H9 (cell line): ENCODE results near the gene ITGB8. TPM values are rescaled to one million over a fixed set of nuclear protein-coding genes. Genes with fewer than 3 reads are reported as not detected.

Experiments
- DNase-seq: peaks from one replicate; pipeline ENCODE4 v3.0.0-alpha.2; 2017
- H2AFZ ChIP-seq: one replicate; pipeline ENCODE4 v1.6.1; 2013; ENCODE audit warnings: mild to moderate bottlenecking, low read length, control low read depth, moderate library complexity
- H2AK5ac ChIP-seq: 2 replicates; pipeline ENCODE4 v1.6.1; 2013; ENCODE audit warnings: low read length, control low read depth, mixed read lengths; ENCODE audit not compliant: insufficient read length
- H2BK120ac ChIP-seq: one replicate; pipeline ENCODE4 v1.6.1; 2013; ENCODE audit warnings: low read depth, mild to moderate bottlenecking, low read length, control low read depth, inconsistent platforms; ENCODE audit not compliant: poor library complexity, severe bottlenecking
- H2BK12ac ChIP-seq: 2 replicates; pipeline ENCODE4 v1.6.1; 2013; ENCODE audit warnings: low read length, control low read depth, mixed read lengths, low read depth; ENCODE audit not compliant: insufficient read length
- H2BK15ac ChIP-seq: 2 replicates; pipeline ENCODE4 v1.6.1; 2013; ENCODE audit warnings: low read depth, low read length, control low read depth
- H2BK20ac ChIP-seq: one replicate; pipeline ENCODE4 v1.6.1; 2013; ENCODE audit warnings: low read depth, mild to moderate bottlenecking, low read length, control low read depth, inconsistent platforms; ENCODE audit not compliant: poor library complexity, severe bottlenecking
- H2BK5ac ChIP-seq: 2 replicates; pipeline ENCODE4 v1.6.1; 2013; ENCODE audit warnings: low read length, control low read depth, mixed read lengths; ENCODE audit not compliant: insufficient read length
- H3K14ac ChIP-seq: 2 replicates; pipeline ENCODE4 v1.6.1; 2013; ENCODE audit warnings: low read length, control low read depth; ENCODE audit not compliant: insufficient read depth
- H3K18ac ChIP-seq: 2 replicates; pipeline ENCODE4 v1.6.1; 2013; ENCODE audit warnings: low read depth, mild to moderate bottlenecking, mixed read lengths, low read length, control low read depth; ENCODE audit not compliant: insufficient read length
- H3K23ac ChIP-seq: 2 replicates; pipeline ENCODE4 v1.6.1; 2013; ENCODE audit warnings: low read length, control low read depth, mixed read lengths, low read depth; ENCODE audit not compliant: insufficient read length
- H3K23me2 ChIP-seq: 2 replicates; pipeline ENCODE4 v1.6.1; 2013; ENCODE audit warnings: low read depth, mild to moderate bottlenecking, mixed read lengths, low read length, control low read depth; ENCODE audit not compliant: insufficient read length, poor library complexity, severe bottlenecking
- H3K27ac ChIP-seq: 2 replicates; pipeline ENCODE4 v1.5.1; 2013; ENCODE audit warnings: low read length, control low read depth, mixed read lengths, low read depth; ENCODE audit not compliant: insufficient read length
- H3K27me3 ChIP-seq: 2 replicates; pipeline ENCODE4 v1.6.1; 2013; ENCODE audit warnings: low read length, control low read depth, inconsistent platforms; ENCODE audit not compliant: insufficient read depth
- H3K4ac ChIP-seq: 2 replicates; pipeline ENCODE4 v1.6.1; 2013; ENCODE audit warnings: low read depth, mild to moderate bottlenecking, control low read depth, inconsistent platforms, low read length, moderate library complexity
- H3K4me1 ChIP-seq: 2 replicates; pipeline ENCODE4 v1.6.1; 2013; ENCODE audit warnings: low read length, control low read depth, inconsistent platforms; ENCODE audit not compliant: insufficient read depth
- H3K4me2 ChIP-seq: 2 replicates; pipeline ENCODE4 v1.6.1; 2013; ENCODE audit warnings: low read length, control low read depth, mixed read lengths; ENCODE audit not compliant: insufficient read length, insufficient read depth
- H3K56ac ChIP-seq: 2 replicates; pipeline ENCODE4 v1.6.1; 2013; ENCODE audit warnings: low read depth, mild to moderate bottlenecking, mixed read lengths, low read length, control low read depth; ENCODE audit not compliant: insufficient read length
- H3K79me1 ChIP-seq: 2 replicates; pipeline ENCODE4 v1.6.1; 2013; ENCODE audit warnings: low read depth, mild to moderate bottlenecking, moderate library complexity, low read length, control low read depth, inconsistent platforms; ENCODE audit not compliant: insufficient read depth, poor library complexity, severe bottlenecking
- H3K79me2 ChIP-seq: 2 replicates; pipeline ENCODE4 v1.6.1; 2013; ENCODE audit warnings: low read length, control low read depth, inconsistent platforms; ENCODE audit not compliant: insufficient read depth
- H3K9ac ChIP-seq: 2 replicates; pipeline ENCODE4 v1.6.1; 2013; ENCODE audit warnings: low read length, control low read depth, mixed read lengths; ENCODE audit not compliant: insufficient read length; ENCODE audit errors: extremely low read depth
- H3K9me3 ChIP-seq: one replicate; pipeline ENCODE4 v1.6.1; 2013; ENCODE audit warnings: low read depth, low read length, inconsistent platforms; ENCODE audit not compliant: control insufficient read depth
- H3T11ph ChIP-seq: one replicate; pipeline ENCODE4 v1.6.1; 2013; ENCODE audit warnings: mild to moderate bottlenecking, low read length, control low read depth, inconsistent platforms
- H4K20me1 ChIP-seq: one replicate; pipeline ENCODE4 v1.6.1; 2013; ENCODE audit not compliant: control insufficient read depth, insufficient read length, insufficient read depth
- H4K5ac ChIP-seq: 2 replicates; pipeline ENCODE4 v1.6.1; 2013; ENCODE audit warnings: low read depth, mild to moderate bottlenecking, mixed read lengths, low read length, control low read depth; ENCODE audit not compliant: insufficient read length
- H4K8ac ChIP-seq: replicated peaks from 2 replicates; pipeline ENCODE4 v1.6.1; 2013; ENCODE audit warnings: low read length, control low read depth, mixed read lengths, low read depth; ENCODE audit not compliant: insufficient read length
- H4K91ac ChIP-seq: 2 replicates; pipeline ENCODE4 v1.6.1; 2013; ENCODE audit warnings: low read depth, mild to moderate bottlenecking, moderate library complexity, mixed read lengths, low read length, control low read depth; ENCODE audit not compliant: insufficient read length
- H3K27ac Mint-ChIP-seq, 3 experiments: 2 replicates in 2 of 3; 3 replicates in 1 of 3; pipeline ENCODE4 v1.8.0; 2020 to 2021; ENCODE audit warnings: mixed read lengths in 3 of 3, mild to moderate bottlenecking in 1 of 3, moderate library complexity in 1 of 3
- H3K27me3 Mint-ChIP-seq: 2 replicates; pipeline ENCODE4 v1.8.0; 2021; ENCODE audit warnings: low read depth, mild to moderate bottlenecking, moderate library complexity, mixed read lengths
- H3K36me3 Mint-ChIP-seq, 3 experiments: 2 replicates in 2 of 3; 3 replicates in 1 of 3; pipeline ENCODE4 v1.8.0; 2020 to 2021; ENCODE audit warnings: low read depth in 3 of 3, mixed read lengths in 3 of 3; ENCODE audit not compliant: insufficient read depth in 1 of 3
- H3K4me1 Mint-ChIP-seq, 2 experiments: 2 replicates each; pipeline ENCODE4 v1.8.0; 2020; ENCODE audit warnings: mixed read lengths in 2 of 2
- H3K4me3 Mint-ChIP-seq, 2 experiments: 2 replicates in 1 of 2; 3 replicates in 1 of 2; pipeline ENCODE4 v1.8.0; 2020 to 2021; ENCODE audit warnings: mild to moderate bottlenecking in 2 of 2, mixed read lengths in 2 of 2, moderate library complexity in 1 of 2
- H3K9me3 Mint-ChIP-seq, 2 experiments: 2 replicates in 1 of 2; 3 replicates in 1 of 2; pipeline ENCODE4 v1.8.0; 2020; ENCODE audit warnings: mild to moderate bottlenecking in 2 of 2, mixed read lengths in 2 of 2, moderate library complexity in 1 of 2
- WGBS: extraction: QIAGEN DNeasy Blood & Tissue Kit; methylation state at CpG from one replicate; pipeline ENCODE4 v1.1.7; 2013; ENCODE audit warnings: missing lambda C conversion rate, low lambda C conversion rate, mixed read lengths; ENCODE audit not compliant: insufficient read length; ENCODE audit errors: extremely low coverage; 5-methylcytosine and 5-hydroxymethylcytosine counted together
- total RNA-seq: library from RNA; stranded (reverse); gene quantifications from 2 replicates; pipeline ENCODE4 v1.2.1, GENCODE V29; 2021
- TF ChIP-seq, protein P1 (sequence below): fragments of 200-600 bp; sonication (generic); conservative IDR thresholded peaks from 3 replicates; pipeline ENCODE4 v1.8.0; 2021; ENCODE audit warnings: antibody characterized with exemption, mild to moderate bottlenecking

The ITGB8 gene
- total RNA-seq, 1 experiment from 2014 or later: 7.6 TPM

DNA sequence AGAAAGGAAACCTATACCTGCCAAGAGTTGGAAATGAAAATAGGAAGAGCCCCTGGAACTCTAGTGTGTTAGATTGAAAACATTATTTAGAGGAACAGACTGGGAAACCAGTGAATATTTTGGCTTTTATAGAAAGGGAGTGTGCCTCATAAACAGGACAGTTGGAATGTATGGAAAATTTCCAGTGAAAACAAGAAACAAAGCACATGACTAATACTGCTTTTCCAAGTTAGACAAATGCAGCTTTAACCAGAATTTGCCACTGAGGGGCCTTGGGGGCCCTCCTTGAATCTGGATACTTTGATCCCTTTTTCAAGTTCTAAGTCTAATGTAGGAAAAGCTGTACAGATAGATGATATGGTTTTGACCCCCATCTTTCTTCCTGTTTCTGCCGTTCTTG lies 21.2 kb downstream of the ITGB8 start:
- no peak overlapping the region for H3T11ph ChIP-seq
- H2BK5ac ChIP-seq: no peak overlapping the region
- H4K20me1 ChIP-seq: no peaks in the 10 kb centered on the region
- H2BK20ac ChIP-seq: no peak overlapping the region
- H3K23ac ChIP-seq: no peak overlapping the region
- TF ChIP-seq, protein P1, sequence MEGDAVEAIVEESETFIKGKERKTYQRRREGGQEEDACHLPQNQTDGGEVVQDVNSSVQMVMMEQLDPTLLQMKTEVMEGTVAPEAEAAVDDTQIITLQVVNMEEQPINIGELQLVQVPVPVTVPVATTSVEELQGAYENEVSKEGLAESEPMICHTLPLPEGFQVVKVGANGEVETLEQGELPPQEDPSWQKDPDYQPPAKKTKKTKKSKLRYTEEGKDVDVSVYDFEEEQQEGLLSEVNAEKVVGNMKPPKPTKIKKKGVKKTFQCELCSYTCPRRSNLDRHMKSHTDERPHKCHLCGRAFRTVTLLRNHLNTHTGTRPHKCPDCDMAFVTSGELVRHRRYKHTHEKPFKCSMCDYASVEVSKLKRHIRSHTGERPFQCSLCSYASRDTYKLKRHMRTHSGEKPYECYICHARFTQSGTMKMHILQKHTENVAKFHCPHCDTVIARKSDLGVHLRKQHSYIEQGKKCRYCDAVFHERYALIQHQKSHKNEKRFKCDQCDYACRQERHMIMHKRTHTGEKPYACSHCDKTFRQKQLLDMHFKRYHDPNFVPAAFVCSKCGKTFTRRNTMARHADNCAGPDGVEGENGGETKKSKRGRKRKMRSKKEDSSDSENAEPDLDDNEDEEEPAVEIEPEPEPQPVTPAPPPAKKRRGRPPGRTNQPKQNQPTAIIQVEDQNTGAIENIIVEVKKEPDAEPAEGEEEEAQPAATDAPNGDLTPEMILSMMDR: no peak
- H3K79me2 ChIP-seq: no peaks in the 10 kb centered on the region
- H2BK120ac ChIP-seq: no peak overlapping the region
- Mint-ChIP-seq H3K27ac (no peak overlapping the region), H3K27me3 (no peaks in the 10 kb centered on the region), H3K9me3 (no peaks in the 10 kb centered on the region), H3K36me3 (no peaks in the 10 kb centered on the region), H3K4me1 (peaks cover 17 to 24% of the 10 kb centered on the region in 2 experiments), H3K4me3 (no peak overlapping the region)
- no peak overlapping the region for H3K4me2 ChIP-seq
- no peaks in the 10 kb centered on the region for H3K4me1 ChIP-seq
- no peak for DNase-seq
- H3K23me2 ChIP-seq: no peaks in the 10 kb centered on the region
- no peak overlapping the region for H3K56ac ChIP-seq
- no peak overlapping the region for H2AK5ac ChIP-seq
- no peak overlapping the region for H4K5ac ChIP-seq
- no peak overlapping the region for H3K18ac ChIP-seq
- no peaks in the 10 kb centered on the region for H3K27me3 ChIP-seq
- no CpG with 5 or more reads among the region's 1 CpG for WGBS
- H3K9me3 ChIP-seq: no peaks in the 10 kb centered on the region
- H3K79me1 ChIP-seq: no peaks in the 10 kb centered on the region
- no peak overlapping the region for H2AFZ ChIP-seq
- H2BK12ac ChIP-seq: no peak overlapping the region
- no peak overlapping the region for H4K91ac ChIP-seq
- H4K8ac ChIP-seq: no peak overlapping the region
- H2BK15ac ChIP-seq: no peak overlapping the region
- H3K27ac ChIP-seq: no peak overlapping the region
- no peak overlapping the region for H3K9ac ChIP-seq
- H3K14ac ChIP-seq: no peak overlapping the region
- H3K4ac ChIP-seq: no peak overlapping the region
